AG04449 (cell line): ENCODE measurements around the gene KRT86.

ENCODE experiments used
- CTCF ChIA-PET: fragments of 350-600 bp; formaldehyde crosslinking; extraction: SDS; loops from one replicate; lab custom pipeline; 2021; ENCODE audit warnings: antibody characterized with exemption; lab: Yijun Ruan, JAX
- POLR2A ChIA-PET: fragments of 400-600, 350-600 bp; formaldehyde crosslinking; extraction: SDS; loops from one replicate; lab custom pipeline; 2020; ENCODE audit warnings: antibody characterized with exemption, inconsistent platforms; lab: Yijun Ruan, JAX
- DNase-seq: peaks from one replicate; pipeline ENCODE4 v3.0.0-alpha.2; 2010; ENCODE audit warnings: low read depth, low spot score
- H3K4me3 ChIP-seq: 2 replicates; pipeline ENCODE4 v1.5.1; 2011; ENCODE audit warnings: low read depth, mild to moderate bottlenecking, control low read depth, low read length
- TF ChIP-seq, protein P1 (sequence below): IDR thresholded peaks from one replicate; pipeline ENCODE4 v1.5.1; 2011; ENCODE audit warnings: mild to moderate bottlenecking, moderate library complexity, low read length, control low read depth, inconsistent platforms; ENCODE audit not compliant: insufficient read depth; ENCODE audit errors: missing control alignments

Gene KRT86

GRCh38 chr12:52245962-52246569 lies 28.4 kb upstream of the KRT86 start:
- CTCF ChIA-PET, result interaction anchor here (1.0 to 13.9 kb wide), 6 partner anchors 12 to 126 kb away, joined by 3 to 128 read pairs (median 4); no protein-coding TSS in a partner anchor
- TF ChIP-seq, protein P1, sequence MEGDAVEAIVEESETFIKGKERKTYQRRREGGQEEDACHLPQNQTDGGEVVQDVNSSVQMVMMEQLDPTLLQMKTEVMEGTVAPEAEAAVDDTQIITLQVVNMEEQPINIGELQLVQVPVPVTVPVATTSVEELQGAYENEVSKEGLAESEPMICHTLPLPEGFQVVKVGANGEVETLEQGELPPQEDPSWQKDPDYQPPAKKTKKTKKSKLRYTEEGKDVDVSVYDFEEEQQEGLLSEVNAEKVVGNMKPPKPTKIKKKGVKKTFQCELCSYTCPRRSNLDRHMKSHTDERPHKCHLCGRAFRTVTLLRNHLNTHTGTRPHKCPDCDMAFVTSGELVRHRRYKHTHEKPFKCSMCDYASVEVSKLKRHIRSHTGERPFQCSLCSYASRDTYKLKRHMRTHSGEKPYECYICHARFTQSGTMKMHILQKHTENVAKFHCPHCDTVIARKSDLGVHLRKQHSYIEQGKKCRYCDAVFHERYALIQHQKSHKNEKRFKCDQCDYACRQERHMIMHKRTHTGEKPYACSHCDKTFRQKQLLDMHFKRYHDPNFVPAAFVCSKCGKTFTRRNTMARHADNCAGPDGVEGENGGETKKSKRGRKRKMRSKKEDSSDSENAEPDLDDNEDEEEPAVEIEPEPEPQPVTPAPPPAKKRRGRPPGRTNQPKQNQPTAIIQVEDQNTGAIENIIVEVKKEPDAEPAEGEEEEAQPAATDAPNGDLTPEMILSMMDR, result no peak
- no peak for DNase-seq
- no peak overlapping the region for H3K4me3 ChIP-seq
- POLR2A ChIA-PET, result no interaction called here

DNA sequence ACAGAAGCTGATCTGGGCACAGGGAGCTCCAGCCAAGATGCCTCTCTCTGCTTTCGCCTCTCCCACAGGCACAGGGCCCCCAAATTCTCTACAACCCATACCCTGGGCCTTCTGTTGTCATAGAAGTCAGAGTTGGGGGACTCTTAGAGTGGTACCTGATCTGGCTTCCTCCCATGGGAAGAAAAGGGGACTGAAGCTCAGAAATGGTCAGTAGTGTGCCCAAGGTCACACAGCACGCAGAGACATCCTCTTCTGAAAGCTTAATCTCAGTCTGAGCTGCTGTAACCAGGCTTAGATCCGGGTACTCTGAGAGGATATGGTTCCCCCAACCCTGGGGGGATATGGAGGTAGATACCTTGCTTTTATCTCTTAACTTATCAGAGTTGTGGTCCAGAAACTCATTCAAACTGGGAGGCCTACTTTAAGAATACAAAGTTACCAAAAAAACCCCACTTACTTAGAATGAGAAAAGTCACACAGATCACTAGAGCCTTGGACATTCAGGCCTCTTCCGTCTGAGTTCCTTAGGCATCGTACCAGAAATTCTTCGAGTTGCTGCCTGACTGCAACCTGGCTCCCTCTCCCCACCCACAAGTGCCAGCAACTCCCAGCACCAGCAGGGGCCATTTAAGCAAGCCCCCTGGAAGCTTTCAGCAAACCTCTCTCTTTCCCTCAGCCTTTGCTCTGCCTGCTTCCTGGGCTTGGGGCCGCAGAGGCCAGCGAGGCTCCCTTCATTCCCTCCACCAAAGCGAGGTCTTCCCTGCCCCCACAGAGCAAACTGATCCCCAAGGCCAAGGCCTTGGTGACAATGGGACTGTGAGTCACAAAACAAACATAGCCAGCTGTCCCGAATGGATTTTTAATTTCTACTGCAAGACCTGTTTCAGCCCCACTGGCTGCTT lies 27.5 kb upstream of the KRT86 start:
- CTCF ChIA-PET, result interaction anchor here (1.0 to 13.9 kb wide), 6 partner anchors 11 to 125 kb away, joined by 3 to 128 read pairs (median 4); no protein-coding TSS in a partner anchor
- no peak overlapping the region for H3K4me3 ChIP-seq
- DNase-seq, result no peak
- POLR2A ChIA-PET, result no interaction called here
- TF ChIP-seq, protein P1, result no peak

DNA sequence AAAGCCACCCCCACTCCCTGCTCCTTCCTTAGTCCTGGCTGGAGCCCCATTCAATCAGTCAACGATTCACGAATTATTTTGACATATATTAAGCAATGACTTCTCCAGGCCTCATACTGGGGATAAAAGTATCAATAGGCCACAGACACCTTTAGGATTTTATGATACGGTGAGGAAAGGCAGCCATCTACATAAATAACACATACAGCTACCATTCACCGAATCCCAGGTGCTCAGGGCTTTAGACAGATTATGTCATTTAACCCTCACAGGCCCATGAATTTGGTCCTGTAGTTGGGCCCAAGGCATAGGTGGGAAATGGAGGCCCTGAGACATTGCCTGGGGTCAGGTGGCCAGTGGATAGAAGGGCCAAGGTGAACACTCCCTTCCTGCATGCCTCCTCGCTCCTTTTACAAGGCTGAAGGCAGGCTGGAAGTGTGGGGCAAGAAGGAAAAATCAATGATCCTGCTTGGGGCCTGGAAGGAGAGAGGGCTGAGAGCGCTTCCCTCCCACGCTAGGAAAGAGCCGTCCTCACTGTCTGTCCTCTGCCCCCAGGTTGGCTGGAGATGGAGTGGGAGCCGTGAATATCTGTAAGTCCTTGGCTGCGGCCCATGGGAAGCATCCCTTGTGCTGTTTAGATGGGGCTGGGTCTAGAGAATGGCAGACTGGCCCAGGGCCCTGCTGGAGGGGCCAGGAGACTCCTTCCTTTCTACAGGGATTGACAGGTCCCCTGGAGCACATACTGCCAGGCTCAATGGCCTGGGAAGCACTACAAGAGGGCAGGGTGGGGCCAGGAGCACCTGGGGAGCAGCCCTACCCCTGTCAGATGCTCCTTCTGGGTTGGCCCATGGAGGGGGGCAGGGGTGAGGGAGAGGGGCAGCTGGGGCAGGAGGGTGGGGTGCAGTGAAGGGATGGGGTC lies 26.6 kb upstream of the KRT86 start:
- CTCF ChIA-PET, result interaction anchor here (4.1 to 13.9 kb wide), 2 partner anchors 30 to 80 kb away, joined by 16 to 128 read pairs; no protein-coding TSS in a partner anchor
- POLR2A ChIA-PET, result no interaction called here

DNA sequence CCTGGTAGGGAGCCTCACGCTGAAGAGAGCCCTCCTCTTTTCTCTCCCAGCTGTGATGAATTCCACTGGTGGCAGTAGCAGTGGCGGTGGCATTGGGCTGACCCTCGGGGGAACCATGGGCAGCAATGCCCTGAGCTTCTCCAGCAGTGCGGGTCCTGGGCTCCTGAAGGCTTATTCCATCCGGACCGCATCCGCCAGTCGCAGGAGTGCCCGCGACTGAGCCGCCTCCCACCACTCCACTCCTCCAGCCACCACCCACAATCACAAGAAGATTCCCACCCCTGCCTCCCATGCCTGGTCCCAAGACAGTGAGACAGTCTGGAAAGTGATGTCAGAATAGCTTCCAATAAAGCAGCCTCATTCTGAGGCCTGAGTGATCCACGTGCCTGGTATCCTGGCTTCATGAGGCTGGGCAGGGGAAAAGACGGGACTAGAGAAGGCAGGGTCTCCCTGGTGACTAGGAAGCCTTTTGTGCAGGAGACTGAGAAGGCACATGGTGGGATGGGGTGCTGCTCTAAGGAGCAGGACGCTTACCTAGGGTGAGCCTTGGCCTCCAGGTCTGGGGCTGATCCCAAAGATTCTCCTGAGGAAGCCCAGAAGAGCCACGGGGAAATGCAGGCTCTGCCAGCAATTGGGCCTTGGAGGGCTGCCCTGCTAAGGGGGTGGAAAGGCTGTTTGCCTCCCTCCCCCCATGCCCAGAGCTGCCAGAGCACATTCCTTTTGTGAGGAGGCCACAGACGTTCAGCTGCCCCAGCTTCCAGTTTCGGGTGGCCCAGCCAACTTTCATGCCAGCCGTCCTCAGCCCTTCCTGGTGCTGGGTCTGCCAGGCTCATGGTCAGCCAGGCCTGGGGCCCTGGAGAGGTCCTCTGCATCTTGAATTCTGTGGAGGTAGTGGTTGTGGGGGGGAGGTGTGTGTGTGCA lies 25.6 kb upstream of the KRT86 start:
- TF ChIP-seq, protein P1, result no peak
- no peak for DNase-seq
- CTCF ChIA-PET, result interaction anchor here (1.2 to 13.9 kb wide), 2 partner anchors 11 to 30 kb away, joined by 6 to 128 read pairs; no protein-coding TSS in a partner anchor
- POLR2A ChIA-PET, result interaction anchor here (0.5 kb wide), 1 partner anchor 105 kb away, joined by 3 read pairs; no protein-coding TSS in a partner anchor
- no peak overlapping the region for H3K4me3 ChIP-seq

More for the DNA sequence above, 26.6 kb upstream of the KRT86 start:
- TF ChIP-seq, protein P1, result no peak
- DNase-seq, result no peak
- no peak overlapping the region for H3K4me3 ChIP-seq

DNA sequence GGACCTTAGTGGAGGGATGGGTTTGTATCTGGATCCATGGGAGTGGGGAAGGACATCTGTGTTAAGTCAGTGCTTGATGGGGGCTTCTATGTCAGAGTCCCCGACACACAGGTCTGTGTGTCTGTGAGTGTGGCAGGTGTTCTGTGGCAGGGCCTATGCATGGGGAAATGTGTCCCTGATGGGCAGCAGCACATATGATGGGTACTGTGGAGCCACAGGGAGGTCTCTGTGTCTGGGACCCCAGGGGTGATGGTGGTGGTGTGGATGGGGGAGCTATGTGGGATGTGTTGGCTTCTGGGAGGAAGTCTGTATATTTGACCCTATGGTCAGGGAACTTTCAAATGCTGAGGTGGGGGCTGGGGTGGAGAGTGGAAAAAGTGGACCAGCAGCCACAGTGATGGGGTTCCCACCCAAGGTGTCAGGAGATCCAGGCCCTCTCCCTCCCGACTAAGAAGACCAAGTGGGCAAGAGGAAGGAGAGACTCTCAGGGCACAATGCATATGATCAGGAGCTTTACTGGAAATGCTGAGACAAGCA lies 24.9 kb upstream of the KRT86 start:
- no peak for DNase-seq
- ChIA-PET POLR2A (no interaction called here), CTCF (interaction anchor here (1.0 to 13.9 kb wide), 4 partner anchors 10 to 92 kb away, joined by 3 to 128 read pairs (median 4); no protein-coding TSS in a partner anchor)
- H3K4me3 ChIP-seq, result no peak overlapping the region
- TF ChIP-seq, protein P1, result no peak
